Epidermal melanocyte (primary cell): Measurements from ENCODE around the gene PPP1R12A.

Experiments
- DNase-seq: peaks from one replicate; pipeline ENCODE4 v3.0.0; 2011; ENCODE audit warnings: low spot score; ENCODE audit not compliant: insufficient read length

Gene PPP1R12A

DNA sequence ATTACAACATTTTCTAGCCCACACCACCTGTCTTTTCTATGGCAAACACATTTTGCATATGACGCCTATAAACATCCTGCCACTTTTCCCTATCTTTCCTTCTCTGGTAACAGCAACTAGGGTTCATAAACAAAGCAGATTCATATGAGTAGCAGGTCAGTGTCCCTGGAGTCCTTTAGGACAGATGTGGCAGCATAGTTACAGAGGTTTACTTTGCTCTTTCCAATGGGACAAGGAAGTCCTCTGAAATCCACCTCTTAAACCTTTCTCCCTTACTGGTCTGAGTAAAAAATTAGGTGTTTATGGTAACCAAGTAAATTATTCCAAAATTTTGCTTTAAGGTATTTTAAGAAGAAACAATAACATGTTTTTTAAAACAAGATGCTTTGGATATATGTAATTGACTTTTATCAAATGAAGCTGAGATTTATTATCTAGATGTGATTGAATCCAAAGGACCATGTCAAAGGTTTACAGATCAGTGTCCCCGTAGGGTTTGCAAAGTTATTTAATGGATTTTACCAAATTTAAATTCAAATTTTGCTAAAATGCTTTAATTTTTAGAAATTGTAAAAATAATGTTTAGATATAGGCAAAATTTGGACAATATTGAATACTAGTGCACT lies 164.9 kb downstream of the PPP1R12A start:
- DNase-seq: no peak

DNA sequence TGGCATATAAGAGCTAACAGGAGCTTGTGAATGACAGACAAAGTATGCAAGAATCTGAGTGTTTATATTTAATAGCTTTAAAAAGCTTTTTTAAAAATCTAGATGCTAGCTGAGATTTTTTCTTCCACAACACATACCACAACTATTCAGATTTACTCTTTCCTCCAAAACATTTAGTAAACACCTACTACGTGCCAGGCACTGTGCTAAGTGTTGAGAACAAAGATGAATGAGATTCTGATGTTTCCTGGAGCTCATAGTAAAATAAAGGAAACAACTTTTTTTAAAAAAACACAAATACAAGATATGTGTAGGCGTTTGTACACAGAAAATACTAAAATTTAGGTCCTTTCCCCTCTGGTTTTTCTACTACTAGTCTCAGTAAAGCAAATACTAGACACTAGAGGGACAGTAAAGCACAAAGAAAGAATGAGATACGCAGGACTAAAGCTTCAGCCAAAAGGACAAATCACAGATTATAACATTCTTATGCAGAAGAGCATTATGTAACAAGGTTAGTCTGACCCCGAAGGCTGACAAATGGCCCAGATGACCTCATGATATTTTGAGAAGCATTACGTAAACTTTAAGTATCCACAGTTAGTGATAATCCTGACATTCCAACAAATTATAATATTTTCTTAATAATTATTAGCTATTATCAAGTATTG lies 165.6 kb downstream of the PPP1R12A start:
- DNase-seq: no peak

DNA sequence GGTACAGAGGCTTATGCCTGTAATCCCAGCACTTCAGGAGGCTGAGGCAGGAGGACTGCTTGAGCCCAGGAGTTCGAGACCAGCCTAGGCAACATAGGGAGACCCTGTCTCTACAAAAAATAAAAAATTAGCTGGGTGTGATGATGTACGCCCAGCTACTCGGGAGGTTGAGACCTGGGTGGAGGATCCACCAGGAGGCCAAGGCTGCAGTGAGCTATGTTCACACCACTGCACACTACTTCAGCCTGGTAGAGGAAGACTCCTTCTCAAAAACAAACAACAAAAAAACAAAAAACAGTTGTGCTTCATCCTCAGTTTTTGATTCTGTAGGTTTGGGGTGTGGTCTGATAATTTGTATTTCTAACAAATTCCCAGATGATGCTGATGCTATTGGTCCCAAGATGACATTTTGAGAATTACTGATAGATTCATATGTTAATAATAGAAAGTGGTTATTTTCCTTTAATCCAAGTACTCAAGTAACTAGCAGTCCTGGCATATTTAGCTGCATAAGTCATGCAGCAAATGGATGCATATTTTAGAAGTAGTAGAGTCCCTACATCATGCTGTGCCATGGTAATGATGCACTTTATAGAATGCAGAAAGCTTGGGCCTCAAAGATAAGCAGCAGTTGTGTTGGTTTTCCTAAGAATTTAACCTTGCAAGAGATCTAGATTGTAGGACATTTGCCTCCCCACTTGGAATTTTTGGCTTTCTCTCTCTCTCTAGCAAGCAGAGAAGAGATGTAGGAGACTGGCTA lies 168.0 kb downstream of the PPP1R12A start:
- no peak for DNase-seq

DNA sequence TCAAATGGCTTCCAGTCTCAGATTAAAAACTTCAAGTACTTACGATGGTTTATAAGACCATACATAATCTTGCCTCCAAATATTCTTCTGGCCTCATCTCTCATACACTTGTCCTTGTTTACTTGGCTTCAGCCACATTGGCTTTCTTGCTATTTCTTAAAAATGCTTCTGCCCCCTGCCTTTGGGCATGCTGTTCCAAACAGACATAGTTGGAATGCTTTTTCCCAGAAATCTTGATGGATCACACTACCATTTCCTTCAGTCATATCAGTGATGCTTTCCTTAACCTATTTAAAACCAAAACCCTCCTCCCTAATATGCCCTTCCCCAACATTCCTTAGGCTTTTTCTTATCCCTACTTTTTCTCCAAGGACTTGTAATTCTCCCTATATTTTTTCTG lies 169.7 kb downstream of the PPP1R12A start:
- DNase-seq: no peak

DNA sequence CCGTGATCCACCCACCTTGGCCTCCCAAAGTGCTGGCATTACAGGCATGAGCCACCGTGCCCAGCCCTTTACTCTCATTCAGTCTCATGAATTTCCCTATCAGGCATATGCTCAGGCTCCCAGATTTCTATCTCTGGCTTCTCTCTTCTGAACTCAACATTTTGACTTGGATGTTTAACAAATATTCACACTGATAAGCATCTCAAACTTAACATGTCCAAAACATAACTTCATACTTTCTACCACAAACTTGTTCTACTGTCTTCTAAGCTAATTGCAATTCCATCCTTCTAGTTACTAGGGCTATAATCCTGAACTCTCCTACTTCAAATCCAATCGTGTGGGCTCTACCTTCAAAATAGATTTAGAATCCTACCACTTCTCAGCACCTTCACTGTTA lies 170.3 kb downstream of the PPP1R12A start:
- DNase-seq: no peak

DNA sequence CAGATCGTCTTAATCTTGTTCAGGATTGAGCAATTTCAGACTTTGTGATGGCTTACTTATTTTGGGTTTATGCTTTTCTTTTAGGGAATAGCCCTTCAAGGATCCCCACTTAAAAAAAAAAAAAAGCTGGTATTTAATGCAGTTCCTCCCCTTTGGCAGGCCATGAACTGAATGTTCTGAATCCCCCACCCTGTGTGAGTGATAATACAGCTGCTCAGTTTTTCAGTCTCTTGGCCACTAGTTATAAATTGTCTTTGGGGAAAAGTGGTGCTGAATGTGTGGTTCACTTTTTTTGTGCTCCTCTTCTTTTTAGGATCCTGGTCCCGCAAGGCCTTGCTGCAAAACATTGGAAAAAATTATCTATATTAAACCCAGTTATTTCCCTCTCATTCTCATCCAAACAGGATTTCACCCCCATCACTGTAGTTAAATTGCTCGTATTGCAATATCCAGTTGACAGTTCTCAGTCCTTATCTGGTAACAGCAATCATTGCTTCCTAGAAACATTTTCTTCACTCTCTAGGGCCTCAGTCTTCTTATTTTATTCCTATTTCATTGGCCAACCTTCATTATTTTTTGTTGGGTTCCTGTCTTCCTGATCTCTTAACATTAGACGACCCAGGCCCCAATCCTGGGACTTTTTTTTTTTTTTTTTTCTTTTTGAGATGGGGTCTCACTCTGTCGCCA lies 171.0 kb downstream of the PPP1R12A start:
- DNase-seq: no peak

DNA sequence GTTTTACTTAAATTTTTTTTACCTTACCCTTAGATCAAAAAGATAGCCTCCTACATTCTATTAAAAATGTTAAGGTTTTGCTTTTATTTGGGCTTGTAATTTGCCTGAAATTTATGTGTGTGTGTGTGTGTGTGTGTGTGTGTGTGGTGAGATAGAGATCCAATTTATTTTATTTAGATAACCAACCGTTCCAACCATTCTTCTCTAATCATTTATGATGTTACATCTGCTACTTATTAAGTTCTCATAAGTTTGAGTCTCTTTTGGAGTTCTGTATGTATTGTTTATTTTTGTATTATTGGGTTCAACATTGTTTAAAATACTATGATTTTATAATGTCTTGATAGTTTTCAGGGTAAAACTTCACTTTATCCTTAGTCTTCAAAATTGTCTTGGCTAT lies 173.6 kb downstream of the PPP1R12A start:
- DNase-seq: no peak

DNA sequence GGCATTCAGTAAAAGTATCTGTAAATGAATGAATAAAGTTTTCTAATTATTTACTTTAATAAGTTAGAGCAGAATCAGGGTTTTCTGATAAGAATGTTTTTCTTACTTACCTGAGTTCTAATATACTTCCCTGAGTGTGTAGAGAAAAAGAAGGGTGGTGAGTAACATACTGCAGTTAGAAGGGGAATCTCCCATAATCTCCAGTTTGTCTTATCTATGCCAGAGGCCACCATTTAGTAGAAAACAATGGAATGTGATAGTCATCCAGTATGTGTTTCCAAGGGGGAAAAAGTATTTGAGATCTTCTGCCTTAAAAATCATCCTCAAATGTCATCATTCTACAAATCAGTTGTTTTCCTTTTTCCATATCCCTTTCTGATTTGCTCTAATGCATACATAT lies 187.6 kb downstream of the PPP1R12A start:
- DNase-seq: no peak

DNA sequence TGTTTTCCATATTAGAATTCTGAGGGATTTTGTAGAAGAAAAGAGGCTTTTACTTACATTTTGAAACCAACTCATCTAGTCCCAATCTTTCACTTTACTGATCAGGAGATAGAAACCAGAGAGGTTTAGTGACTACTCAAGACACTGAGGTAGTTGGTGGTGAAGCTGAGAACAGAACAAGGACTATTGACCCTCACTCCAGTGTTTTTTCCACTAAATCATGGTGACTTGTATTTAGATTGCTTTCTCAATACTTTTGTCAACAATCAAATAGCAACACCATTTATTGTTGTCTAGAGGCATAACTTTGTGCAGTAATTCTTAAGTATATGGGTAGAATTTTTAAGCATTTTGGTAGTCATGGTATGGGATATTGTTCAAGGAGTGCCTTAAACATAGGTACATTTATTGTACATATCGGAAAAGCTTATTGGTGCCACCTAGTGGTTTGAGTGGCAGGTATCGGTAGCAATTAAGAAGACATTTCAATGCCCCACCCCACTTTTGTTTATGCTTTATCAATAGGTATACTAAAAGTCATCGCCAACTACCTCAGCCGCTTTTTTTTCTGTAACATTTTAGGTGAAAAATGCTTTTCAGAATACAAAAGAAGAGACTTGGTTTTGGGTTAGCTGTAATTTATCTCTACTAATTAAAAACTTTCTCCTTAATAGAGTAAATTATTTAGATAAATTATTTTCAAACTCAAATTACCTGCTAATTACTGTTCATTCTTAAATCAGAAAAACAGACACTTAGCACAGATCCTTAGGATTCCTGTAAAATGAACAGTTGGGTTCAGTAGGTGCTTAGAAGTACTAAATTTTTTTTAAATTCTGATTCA lies 196.8 kb downstream of the PPP1R12A start:
- peak; percentile 42 for DNase-seq

DNA sequence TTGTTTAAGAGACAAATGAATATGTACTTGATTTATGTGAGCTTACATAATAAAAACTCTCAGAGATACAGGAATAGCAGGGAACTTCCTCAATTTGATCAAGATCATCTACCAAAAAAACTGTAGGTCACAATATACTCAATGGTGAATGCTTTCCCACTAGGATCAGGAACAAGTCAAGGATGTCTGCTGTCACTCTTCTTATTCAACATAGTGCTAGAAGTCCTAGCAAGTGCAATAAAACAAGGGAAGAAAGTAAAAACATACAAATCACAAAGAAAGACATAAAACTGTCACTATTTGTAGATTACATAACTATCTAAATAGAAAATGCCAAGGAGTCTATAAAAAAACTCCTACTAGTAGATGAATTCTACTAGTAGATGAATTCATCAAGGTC lies 202.3 kb downstream of the PPP1R12A start:
- DNase-seq: no peak

DNA sequence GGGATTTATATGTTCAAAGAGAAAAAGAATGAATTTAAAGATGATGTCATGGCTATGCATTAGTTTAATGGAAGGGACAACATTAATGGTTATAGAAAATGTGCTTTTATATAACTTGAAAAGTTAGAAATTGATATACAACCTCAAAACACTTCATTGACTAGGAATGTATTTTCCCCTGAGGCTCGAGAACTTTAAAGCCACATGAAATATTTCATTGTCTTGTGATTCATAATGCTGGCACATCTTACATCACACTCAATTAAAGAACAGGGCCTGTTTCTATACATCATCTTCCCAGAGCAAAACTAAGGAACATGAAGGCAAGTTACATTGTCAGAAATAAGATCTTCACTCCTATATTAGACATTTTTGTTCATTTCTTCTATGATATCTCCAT lies 208.9 kb downstream of the PPP1R12A start:
- no peak for DNase-seq
